Measurements from ENCODE around the gene CD274. TPM values are rescaled to one million over a fixed set of nuclear protein-coding genes. Genes with fewer than 3 reads are reported as not detected.
"Not testable (repeated sequence)": the region's sequence is repeated elsewhere in the genome, so short reads cannot be mapped to it uniquely, and the experiment has no call there.

The CD274 gene
- total RNA-seq, 1 donor from 2014 or later, result not detected

DNA sequence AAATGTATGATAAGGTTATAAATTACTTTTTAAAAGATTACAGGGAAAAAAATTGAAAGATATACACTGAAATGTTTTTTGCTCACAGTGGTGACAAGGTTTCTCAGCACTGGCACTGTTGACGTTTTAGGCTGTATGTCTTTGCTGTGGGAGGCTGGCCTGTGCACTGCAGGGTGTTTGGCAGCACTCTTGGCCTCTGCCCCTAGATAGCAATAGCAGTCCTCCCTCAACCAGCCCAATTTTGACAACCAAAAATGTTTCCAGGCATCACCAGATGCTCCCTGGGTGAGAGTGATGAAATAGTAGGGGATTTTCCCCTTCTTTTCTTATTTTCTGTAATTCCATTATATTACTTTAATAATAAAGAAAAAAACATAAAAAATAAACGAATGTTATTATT is 3.3 kb downstream of the CD274 start:
- Mint-ChIP-seq H3K27me3 (ENCODE audit: unreplicated experiment) (peaks cover 2% of the 10 kb centered on the region), H3K36me3 (ENCODE audit: unreplicated experiment) (no peaks in the 10 kb centered on the region), H3K4me1 (ENCODE audit: low read depth, unreplicated experiment) (no peaks in the 10 kb centered on the region), H3K27ac (ENCODE audit: unreplicated experiment) (no peak overlapping the region), H3K9me3 (ENCODE audit: unreplicated experiment) (no peaks in the 10 kb centered on the region), H3K4me3 (ENCODE audit: unreplicated experiment) (no peak overlapping the region)
- DNase-seq, result no peak
- TF ChIP-seq, protein P1, sequence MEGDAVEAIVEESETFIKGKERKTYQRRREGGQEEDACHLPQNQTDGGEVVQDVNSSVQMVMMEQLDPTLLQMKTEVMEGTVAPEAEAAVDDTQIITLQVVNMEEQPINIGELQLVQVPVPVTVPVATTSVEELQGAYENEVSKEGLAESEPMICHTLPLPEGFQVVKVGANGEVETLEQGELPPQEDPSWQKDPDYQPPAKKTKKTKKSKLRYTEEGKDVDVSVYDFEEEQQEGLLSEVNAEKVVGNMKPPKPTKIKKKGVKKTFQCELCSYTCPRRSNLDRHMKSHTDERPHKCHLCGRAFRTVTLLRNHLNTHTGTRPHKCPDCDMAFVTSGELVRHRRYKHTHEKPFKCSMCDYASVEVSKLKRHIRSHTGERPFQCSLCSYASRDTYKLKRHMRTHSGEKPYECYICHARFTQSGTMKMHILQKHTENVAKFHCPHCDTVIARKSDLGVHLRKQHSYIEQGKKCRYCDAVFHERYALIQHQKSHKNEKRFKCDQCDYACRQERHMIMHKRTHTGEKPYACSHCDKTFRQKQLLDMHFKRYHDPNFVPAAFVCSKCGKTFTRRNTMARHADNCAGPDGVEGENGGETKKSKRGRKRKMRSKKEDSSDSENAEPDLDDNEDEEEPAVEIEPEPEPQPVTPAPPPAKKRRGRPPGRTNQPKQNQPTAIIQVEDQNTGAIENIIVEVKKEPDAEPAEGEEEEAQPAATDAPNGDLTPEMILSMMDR (IDR thresholded peaks at IDR 0.05; ENCODE audit: partially characterized antibody, unreplicated experiment), result no peak

DNA sequence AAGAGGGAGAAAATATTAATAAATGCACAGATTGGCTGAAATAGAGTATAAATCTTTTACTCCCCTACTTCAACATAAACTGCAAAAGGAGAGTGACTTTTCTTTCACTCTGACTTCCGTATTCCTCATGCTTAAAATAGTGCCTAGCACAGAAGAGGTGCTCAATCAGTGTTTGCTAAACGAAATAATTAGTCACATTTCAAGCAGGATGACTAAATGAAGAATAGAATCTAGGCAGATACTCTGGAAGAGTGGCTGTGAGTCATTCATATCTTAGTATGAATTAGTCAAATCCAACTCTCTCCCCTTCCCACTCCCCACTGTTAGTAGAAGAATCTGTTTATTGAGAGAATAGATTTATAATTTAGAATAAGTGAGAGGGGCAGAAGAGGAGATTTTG is 4.8 kb downstream of the CD274 start:
- no peak overlapping the region for H3K27ac Mint-ChIP-seq (ENCODE audit: unreplicated experiment)
- no peaks in the 10 kb centered on the region for H3K4me1 Mint-ChIP-seq (ENCODE audit: low read depth, unreplicated experiment)
- H3K9me3 Mint-ChIP-seq (ENCODE audit: unreplicated experiment), result no peaks in the 10 kb centered on the region
- no peaks in the 10 kb centered on the region for H3K27me3 Mint-ChIP-seq (ENCODE audit: unreplicated experiment)
- H3K4me3 Mint-ChIP-seq (ENCODE audit: unreplicated experiment), result no peak overlapping the region
- H3K36me3 Mint-ChIP-seq (ENCODE audit: unreplicated experiment), result no peaks in the 10 kb centered on the region
- DNase-seq, result no peak
- TF ChIP-seq, protein P1 (IDR thresholded peaks at IDR 0.05; ENCODE audit: partially characterized antibody, unreplicated experiment), result no peak

DNA sequence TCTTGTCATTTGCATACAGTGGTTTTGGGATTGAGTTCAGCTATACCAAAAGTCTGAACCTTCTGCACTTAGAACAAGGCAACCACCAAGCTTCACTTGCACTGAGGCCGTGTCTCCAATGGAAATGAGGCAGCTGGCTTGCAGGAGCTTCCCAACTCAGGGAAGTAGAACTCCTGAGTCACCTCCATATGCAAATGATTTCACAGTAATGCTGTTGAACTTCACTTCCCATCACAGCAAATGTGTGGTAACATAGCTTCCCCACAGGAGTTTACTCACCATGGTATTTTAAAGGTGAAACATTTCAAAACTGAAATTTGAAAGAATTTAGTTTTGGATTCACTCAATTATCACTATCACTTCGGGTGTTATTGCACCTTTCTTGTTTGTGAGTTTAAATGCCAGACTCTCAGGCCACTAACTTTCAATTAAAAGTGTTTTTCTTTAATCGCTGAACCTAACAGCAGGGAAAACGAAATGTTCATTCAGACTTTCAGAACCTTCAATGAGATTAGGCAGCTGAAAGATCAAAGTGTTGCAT is 9.0 kb downstream of the CD274 start:
- no peaks in the 10 kb centered on the region for H3K9me3 Mint-ChIP-seq (ENCODE audit: unreplicated experiment)
- DNase-seq, result no peak
- H3K4me3 Mint-ChIP-seq (ENCODE audit: unreplicated experiment), result no peak overlapping the region
- no peaks in the 10 kb centered on the region for H3K36me3 Mint-ChIP-seq (ENCODE audit: unreplicated experiment)
- H3K27ac Mint-ChIP-seq (ENCODE audit: unreplicated experiment), result no peak overlapping the region
- TF ChIP-seq, protein P1 (IDR thresholded peaks at IDR 0.05; ENCODE audit: partially characterized antibody, unreplicated experiment), result no peak
- H3K27me3 Mint-ChIP-seq (ENCODE audit: unreplicated experiment), result no peaks in the 10 kb centered on the region
- H3K4me1 Mint-ChIP-seq (ENCODE audit: low read depth, unreplicated experiment), result no peaks in the 10 kb centered on the region

DNA sequence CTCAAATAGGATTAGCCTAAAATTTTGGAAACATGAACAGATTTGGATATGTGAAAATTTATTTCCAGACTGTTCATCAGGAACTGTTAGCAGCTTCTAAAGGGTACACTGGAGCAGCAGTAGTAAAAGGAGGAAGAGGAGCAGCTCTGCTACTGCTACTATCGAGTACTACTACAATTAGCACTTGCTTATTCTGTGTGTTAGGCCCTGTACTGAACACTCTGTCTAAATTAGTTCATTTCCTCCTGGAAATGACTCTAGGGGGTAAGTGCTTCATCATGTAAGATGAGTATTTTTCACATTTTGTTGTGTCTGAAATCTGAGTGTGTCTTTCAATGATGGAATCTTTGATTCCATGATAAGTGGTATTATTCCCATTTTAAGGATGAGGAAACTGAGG is 9.8 kb downstream of the CD274 start:
- Mint-ChIP-seq H3K9me3 (ENCODE audit: unreplicated experiment) (no peaks in the 10 kb centered on the region), H3K27ac (ENCODE audit: unreplicated experiment) (no peak overlapping the region), H3K4me3 (ENCODE audit: unreplicated experiment) (no peak overlapping the region), H3K27me3 (ENCODE audit: unreplicated experiment) (no peaks in the 10 kb centered on the region), H3K4me1 (ENCODE audit: low read depth, unreplicated experiment) (no peaks in the 10 kb centered on the region), H3K36me3 (ENCODE audit: unreplicated experiment) (no peaks in the 10 kb centered on the region)
- TF ChIP-seq, protein P1 (IDR thresholded peaks at IDR 0.05; ENCODE audit: partially characterized antibody, unreplicated experiment), result no peak
- no peak for DNase-seq

DNA sequence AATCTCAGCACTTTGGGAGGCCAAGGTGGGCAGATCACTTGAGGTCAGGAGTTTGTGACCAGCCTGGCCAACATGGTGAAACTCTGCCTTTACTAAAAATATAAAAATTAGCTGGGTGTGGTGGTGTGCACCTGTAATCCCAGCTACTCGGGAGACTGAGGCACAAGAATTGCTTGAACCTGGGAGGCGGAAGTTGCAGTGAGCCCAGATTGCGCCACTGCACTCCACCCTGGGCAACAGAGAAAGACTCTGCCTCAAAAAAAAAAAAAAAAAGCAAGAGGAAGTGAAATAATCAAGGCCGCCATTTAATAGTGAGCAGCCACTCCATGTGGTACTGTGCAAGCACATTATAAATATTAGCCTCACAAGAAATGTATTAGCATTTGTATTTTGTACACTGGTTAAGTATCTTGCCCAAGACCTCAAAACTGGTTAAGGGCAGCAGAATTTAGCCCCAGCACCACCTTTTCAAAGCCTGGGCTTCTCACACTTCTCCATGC is 14.5 kb downstream of the CD274 start:
- H3K4me1 Mint-ChIP-seq (ENCODE audit: low read depth, unreplicated experiment); H3K36me3 Mint-ChIP-seq (ENCODE audit: unreplicated experiment); H3K27me3 Mint-ChIP-seq (ENCODE audit: unreplicated experiment); H3K27ac Mint-ChIP-seq (ENCODE audit: unreplicated experiment); H3K9me3 Mint-ChIP-seq (ENCODE audit: unreplicated experiment); DNase-seq; H3K4me3 Mint-ChIP-seq (ENCODE audit: unreplicated experiment): not testable (repeated sequence)
